ENCODE measurements around the gene ANO8.
"Not testable (repeated sequence)": the region's sequence is repeated elsewhere in the genome, so short reads cannot be mapped to it uniquely, and the experiment has no call there.

The ANO8 gene, protein sequence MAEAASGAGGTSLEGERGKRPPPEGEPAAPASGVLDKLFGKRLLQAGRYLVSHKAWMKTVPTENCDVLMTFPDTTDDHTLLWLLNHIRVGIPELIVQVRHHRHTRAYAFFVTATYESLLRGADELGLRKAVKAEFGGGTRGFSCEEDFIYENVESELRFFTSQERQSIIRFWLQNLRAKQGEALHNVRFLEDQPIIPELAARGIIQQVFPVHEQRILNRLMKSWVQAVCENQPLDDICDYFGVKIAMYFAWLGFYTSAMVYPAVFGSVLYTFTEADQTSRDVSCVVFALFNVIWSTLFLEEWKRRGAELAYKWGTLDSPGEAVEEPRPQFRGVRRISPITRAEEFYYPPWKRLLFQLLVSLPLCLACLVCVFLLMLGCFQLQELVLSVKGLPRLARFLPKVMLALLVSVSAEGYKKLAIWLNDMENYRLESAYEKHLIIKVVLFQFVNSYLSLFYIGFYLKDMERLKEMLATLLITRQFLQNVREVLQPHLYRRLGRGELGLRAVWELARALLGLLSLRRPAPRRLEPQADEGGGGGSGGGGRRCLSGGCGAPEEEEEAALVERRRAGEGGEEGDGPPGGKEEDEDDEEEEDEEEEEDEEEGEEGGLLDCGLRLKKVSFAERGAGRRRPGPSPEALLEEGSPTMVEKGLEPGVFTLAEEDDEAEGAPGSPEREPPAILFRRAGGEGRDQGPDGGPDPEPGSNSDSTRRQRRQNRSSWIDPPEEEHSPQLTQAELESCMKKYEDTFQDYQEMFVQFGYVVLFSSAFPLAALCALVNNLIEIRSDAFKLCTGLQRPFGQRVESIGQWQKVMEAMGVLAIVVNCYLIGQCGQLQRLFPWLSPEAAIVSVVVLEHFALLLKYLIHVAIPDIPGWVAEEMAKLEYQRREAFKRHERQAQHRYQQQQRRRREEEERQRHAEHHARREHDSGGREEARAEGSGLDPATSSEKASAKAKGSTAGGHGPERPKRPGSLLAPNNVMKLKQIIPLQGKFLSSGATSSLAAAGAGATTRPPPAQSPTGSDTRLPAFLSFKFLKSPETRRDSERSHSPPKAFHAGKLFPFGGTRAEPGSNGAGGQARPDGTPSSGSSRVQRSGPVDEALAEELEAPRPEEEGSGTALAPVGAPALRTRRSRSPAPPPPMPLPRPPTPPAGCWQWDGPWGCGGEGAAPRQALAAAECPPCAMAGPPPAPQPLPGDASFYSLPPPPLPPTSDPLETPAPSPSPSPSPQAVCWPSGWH

GRCh38 chr19:17334414-17335409 is at the start of gene ANO8:
TSS of gene ANO8 (minus strand) at chr19:17334855. CDS start at chr19:17334670, 185 bp downstream.
- DNase-seq (ENCODE audit: low spot score), result peak; percentile 85

DNA sequence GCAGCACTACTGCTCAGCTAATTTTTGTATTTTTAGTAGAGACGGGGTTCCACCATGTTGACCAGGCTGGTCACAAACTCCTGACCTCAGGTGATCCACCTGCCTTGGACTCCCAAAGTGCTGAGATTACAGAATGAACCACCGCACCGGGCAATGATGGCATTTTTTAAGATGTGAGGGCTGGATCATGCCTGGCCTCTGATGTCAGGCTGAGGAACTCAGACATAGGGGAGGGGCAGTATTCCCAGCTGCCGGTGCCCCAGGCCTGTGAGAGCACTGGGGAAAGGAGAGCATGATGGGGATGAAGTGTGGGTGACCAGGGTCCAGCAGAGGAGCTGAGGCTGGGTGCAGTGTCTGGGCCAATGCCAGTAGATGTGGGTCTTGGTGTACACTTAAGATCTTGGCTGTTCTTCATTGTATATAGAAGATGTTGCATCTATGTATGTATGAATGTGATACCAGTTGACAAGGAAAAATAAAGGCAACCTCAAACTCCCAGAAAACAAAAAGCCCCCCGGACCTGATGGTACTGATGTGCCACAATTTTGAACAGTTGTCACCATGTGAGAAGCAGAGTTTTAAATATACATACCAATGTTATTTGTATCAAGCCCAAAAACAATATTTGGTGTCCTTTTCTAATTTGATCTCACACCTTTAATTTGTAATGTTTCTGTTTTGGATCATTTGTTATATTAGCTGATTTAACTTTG is 45.9 kb upstream of the ANO8 start:
- DNase-seq (ENCODE audit: low spot score), result no peak

- DNase-seq (ENCODE audit: low spot score), result no peak
Measured at GRCh38 chr19:17379221-17379631, 44.6 kb upstream of the ANO8 start.

DNA sequence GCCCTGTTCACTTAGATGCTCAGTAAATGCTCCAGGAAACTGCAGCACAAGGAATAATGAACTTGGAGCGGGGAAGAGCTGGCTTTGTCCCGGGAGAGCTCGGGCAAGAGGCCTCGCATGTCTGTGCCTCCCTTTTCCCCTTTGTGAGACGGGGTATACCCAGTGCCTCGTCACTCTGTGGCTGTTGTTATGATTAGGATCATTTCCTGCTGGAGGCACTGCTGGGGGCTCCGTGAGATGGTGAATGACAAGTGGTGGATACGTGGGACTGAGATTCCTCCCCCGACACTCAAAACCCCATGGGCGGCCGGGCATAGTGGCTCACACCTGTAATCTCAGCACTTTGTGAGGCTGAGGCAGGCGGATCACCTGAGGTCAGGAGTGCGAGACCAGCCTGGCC is 43.6 kb upstream of the ANO8 start:
- no peak for DNase-seq (ENCODE audit: low spot score)

DNA sequence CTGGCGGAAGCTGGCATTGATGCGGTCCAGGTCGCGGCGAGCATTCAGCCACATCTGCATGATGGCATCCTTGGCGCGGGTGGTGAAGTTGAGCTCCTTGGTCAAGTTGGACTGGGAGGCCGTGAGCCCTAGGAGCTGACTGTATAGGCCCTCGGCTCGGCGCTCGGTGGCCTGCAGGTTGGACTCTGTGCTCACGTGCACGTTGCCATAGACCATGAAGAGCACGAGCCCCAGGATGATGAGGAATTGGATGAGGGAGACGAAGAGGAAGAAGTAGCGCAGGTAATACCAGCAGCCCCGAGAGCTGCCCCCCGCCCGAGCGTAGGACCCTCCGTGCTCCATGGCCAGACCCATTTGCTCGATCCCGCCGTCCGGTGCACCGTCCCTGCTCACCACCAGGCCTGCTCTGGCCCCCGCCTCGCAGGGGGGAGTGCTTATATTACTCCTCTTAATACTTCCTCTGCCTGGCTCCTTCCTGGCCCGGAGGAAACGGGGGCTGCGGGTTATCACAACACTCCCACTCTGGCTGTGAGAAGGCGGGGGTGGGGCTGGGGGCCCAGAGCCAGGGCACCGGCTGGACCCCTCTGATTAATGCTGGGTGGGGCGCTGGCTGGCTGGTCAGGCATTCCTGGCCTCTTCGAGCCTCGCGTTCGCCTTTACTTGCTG is 42.4 kb upstream of the ANO8 start, which contains the start of gene PLVAP:
PLVAP (minus strand) TSS at position 408 of the 666 bp plus-strand sequence; CDS start at position 354, 54 bp downstream.
- DNase-seq (ENCODE audit: low spot score), result no peak

DNA sequence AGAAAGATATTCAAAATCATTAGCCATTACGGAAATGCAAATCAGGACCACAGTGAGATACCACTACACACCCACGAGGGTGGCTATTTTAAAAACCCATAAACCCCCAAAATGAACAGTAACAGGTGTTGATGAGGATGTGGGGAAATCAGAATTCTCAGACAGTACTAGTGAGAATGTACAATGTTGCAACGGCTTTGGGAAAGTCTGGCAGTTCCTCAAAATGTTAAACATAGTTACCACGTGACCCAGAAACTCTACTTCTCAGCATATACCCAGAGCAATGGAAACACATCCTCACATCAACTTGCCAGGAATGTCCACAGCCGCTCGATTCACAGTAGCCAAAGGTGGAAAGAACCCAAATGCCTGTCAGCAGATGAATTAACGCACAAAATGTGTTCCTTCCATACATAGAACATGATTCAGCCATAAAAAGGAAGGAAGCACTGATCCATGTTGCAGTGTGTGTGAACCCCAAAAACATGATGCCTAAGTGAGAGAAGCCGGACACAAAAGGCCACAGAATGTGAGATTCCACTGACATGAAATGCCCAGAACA is 35.5 kb upstream of the ANO8 start:
- DNase-seq (ENCODE audit: low spot score), result no peak

GRCh38 chr19:17365361-17365760 is 30.7 kb upstream of the ANO8 start:
- no peak for DNase-seq (ENCODE audit: low spot score)

DNA sequence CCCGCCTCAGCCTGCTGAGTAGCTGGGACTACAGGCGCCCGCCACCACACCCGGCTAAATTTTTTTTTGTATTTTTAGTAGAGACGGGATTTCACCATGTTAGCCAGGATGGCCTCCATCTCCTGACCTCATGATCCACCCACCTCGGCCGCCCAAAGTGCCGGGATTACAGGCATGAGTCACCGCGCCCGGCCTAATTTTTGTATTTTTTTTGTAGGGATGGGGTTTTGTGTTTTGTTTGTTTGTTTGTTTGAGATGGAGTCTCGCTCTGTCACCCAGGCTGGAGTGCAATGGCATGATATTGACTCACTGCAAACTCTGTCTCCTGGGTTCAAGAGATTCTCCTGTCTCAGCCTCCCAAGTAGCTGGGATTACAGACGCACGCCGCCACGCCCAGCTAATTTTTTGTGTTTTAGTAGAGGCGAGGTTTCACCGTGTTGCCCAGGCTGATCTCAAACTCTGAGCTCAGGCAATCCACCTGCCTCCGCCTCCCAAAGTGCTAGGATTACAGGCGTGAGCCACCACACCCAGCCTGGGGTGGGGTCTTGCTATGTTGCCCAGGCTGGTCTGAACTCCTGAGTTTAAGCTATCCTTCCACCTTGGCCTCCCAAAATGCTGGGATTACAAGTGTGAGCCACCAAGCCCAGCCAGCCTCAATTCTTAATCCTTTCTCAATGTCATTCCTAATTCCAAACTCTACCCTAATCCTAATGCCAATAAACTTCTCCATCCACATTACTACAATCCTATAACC is 29.4 kb upstream of the ANO8 start:
- DNase-seq (ENCODE audit: low spot score), result not testable (repeated sequence)

DNA sequence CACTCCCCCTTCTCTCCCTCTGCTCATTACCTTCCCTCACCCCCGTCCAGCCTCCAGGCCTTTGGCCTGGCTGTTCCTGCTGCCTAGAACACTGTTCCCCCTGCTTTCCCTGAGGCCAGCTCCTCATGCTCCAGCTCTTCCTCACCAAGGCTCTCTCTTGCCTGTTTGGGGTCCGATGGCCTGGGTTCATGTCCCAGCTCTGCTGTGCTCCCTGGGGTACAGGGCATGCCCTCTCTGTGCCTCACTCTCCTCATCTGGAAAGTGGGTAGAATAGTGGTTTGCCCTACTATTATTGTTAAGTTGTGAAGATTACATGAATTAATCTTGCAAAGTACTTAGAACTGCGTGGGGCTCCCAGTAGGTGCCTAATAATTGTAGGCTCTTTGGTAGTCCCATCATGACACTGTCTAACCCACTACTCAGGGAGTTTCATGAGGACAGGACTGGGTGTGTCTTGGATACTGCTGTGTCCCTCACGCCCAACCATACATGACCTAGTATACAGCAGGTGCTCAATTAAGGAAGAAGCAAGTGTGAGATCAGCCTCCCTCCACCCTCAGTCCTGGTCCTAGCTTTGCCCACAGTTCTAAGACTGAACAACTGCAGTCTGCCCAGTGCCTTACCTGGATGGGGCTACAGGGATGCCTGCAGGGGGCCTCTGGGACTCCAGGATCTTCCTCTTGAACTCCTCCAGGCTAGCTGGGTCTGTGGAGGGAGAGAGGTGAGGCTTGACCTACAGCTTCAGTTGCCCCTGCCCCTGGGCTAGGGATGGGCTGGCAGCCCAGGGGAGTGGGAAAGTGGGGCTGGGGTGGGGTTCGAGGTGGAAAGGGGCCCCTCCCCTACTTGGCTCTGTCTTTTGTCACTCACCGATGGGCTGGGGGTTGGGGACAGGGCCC is 25.5 kb upstream of the ANO8 start:
- no peak for DNase-seq (ENCODE audit: low spot score)

DNA sequence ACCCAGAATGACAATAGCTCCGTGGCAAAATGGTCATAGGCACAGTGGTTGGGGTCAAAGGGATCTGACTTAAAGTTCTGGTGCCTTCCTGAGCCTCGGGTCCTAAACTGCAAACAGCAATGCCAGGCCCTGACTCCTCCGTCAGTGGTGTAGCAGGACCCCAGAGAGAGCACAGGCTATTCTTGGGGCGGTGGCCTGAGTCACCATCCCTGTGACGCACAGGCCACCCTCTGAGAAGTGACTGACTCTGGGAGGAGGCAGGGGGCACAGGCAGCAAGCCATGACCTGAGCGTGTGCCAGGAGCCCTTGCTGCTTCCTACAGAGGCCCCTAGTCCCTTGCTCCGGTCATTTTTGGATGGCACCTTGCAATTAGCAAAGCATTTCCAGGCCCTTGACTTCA is 23.7 kb upstream of the ANO8 start:
- DNase-seq (ENCODE audit: low spot score), result no peak

GRCh38 chr19:17357724-17358123 is 23.1 kb upstream of the ANO8 start:
- no peak for DNase-seq (ENCODE audit: low spot score)

- no peak for DNase-seq (ENCODE audit: low spot score)
Measured at GRCh38 chr19:17357078-17357666, 22.5 kb upstream of the ANO8 start.

DNA sequence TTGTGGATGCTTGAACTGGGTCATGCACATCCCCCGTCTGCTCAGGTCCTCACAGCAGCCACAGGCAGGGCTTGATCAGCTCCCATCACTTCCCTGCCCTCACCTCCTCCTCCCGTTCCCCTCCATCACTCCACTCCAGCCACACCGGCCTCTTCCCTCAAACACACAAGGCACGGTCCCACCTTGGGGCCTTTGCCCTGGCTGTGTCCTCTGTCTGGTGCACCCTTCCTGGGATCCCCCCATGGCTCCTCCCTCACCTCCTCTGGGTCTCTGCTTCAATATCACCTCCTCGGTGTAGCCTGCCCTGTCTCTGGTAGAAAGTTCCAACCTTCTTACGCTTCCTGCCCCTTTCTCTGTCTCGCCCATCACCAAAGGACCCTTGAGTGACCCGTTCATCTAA is 18.7 kb upstream of the ANO8 start:
- DNase-seq (ENCODE audit: low spot score), result no peak

DNA sequence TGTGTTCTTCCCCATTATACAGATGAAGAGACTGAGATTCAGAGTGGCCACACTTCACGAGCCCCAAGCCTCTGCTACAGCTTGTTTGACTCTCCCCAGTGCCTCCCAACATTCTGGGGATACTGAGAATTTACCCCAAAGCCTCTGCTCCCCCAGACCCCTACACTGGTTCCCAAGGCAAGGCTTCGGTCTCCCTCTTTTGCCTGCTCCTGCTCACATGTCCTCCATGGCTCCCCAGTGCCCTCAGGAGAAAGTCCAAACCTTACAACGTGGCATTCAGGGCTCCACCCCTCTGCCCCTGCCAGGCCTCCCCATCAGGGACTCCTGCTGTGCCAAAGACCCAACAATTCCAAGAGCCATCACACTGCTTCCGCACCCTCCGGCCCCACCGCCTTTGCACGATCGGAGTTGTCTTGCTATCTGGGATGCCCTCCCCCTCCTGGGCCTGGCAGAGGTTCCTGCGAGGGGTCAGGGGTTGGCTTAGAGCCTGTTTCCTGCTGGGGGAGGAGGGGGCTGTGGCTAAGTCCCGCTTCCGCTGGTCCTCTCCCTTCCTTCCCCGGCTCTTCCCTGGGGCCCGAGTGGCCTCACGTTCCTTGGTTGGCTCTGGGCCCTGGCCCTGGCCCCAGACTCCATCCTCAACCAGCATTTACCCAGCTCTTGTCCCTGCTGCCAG is 18.1 kb upstream of the ANO8 start:
- DNase-seq (ENCODE audit: low spot score), result no peak

- no peak for DNase-seq (ENCODE audit: low spot score)
Measured at GRCh38 chr19:17351815-17352435, 17.3 kb upstream of the ANO8 start.

GRCh38 chr19:17348700-17349099 is 14.0 kb upstream of the ANO8 start:
- peak; percentile 72 for DNase-seq (ENCODE audit: low spot score)
